ENCODE measurements around the gene PLA2G6.

Gene PLA2G6

GRCh38 chr22:38108561-38109319, 72.9 kb downstream of the PLA2G6 start:
- no peak for DNase-seq

GRCh38 chr22:38107692-38108515, 73.7 kb downstream of the PLA2G6 start:
- no peak for DNase-seq

- DNase-seq, result no peak
Measured at GRCh38 chr22:38106814-38107578, 74.6 kb downstream of the PLA2G6 start.

- DNase-seq, result no peak
Measured at GRCh38 chr22:38104084-38104483, 77.5 kb downstream of the PLA2G6 start.

GRCh38 chr22:38103641-38104040, 78.0 kb downstream of the PLA2G6 start:
- no peak for DNase-seq

- DNase-seq, result no peak
Measured at GRCh38 chr22:38098410-38099249, 83.0 kb downstream of the PLA2G6 start.

GRCh38 chr22:38097557-38098409, 83.8 kb downstream of the PLA2G6 start:
- DNase-seq, result no peak

GRCh38 chr22:38097058-38097457, 84.6 kb downstream of the PLA2G6 start:
- no peak for DNase-seq

GRCh38 chr22:38089474-38089851, 92.2 kb downstream of the PLA2G6 start:
- no peak for DNase-seq

GRCh38 chr22:38088629-38089473, 92.8 kb downstream of the PLA2G6 start:
- no peak for DNase-seq

GRCh38 chr22:38087855-38088254, 93.8 kb downstream of the PLA2G6 start:
- DNase-seq, result no peak

GRCh38 chr22:38086942-38087341, 94.7 kb downstream of the PLA2G6 start:
- DNase-seq, result no peak

- no peak for DNase-seq
Measured at GRCh38 chr22:38086001-38086845, 95.4 kb downstream of the PLA2G6 start.

GRCh38 chr22:38085501-38085900, 96.1 kb downstream of the PLA2G6 start:
- DNase-seq, result no peak

- no peak for DNase-seq
Measured at GRCh38 chr22:38085056-38085455, 96.6 kb downstream of the PLA2G6 start.

GRCh38 chr22:38083931-38084631, 97.5 kb downstream of the PLA2G6 start, which contains the start of gene SLC16A8:
Gene SLC16A8, minus strand, starts transcription at chr22:38084184. Its CDS starts 1,311 bp downstream, at chr22:38082873.
- DNase-seq, result no peak

GRCh38 chr22:38082986-38083710, 98.5 kb downstream of the PLA2G6 start:
- DNase-seq, result no peak

All from CD4-positive, alpha-beta T cell treated with Interferon gamma for 1 hour (primary cell).